Amniotic epithelial cell (primary cell): ENCODE measurements around the gene CABP5.

Source experiments
- DNase-seq: peaks from one replicate; pipeline ENCODE4 v3.0.0-alpha.2; 2010; ENCODE audit warnings: low read depth

Gene CABP5

DNA sequence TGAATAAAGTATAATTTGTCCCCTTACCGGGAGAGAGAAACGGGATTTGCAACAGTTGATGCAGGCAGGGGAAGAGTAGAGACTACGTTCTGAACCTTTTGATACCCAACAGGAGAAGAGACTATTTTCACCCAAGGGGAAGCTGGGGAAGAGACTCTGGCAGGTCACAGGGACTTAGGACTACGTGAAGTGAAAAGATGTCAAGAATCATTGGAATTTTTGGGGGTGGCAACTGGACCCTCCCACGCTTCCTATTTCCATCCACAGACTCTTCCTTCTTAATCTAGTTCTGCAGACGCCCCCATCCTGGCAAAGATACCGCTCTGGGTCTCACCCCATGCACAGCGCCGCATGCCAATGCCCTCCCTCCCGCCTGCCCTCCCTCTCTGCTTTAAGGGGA, 13.8 kb downstream of the CABP5 start:
- no peak for DNase-seq

GRCh38 chr19:48029431-48029830, 14.4 kb downstream of the CABP5 start:
- no peak for DNase-seq

DNA sequence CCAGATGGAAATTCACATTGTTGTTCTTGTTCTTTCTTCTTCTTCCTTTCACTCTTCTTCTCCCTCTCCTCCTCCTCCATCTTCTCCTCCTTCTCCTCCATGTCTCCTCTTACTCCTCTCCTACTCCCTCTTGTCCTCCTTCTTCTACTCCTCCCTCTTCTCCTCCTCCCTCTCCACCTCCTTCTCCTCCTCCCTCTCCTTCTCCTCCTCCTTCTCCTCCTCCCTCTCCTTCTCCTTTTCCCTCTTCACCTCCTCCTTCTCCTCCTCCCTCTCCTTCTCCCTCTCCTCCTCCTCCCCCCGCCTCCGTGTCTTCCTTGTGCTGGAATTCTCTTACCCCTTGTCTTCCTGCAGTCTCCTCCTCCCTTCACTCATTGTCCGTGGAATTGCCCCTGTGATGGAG, 18.4 kb downstream of the CABP5 start:
- DNase-seq, result no peak

- DNase-seq, result no peak
These were observed 20.4 kb downstream of the CABP5 start for GRCh38 chr19:48023518-48023917.

GRCh38 chr19:48023011-48023410, 20.9 kb downstream of the CABP5 start:
- DNase-seq, result no peak

- DNase-seq, result no peak
These were observed 23.2 kb downstream of the CABP5 start for GRCh38 chr19:48020686-48021085.

DNA sequence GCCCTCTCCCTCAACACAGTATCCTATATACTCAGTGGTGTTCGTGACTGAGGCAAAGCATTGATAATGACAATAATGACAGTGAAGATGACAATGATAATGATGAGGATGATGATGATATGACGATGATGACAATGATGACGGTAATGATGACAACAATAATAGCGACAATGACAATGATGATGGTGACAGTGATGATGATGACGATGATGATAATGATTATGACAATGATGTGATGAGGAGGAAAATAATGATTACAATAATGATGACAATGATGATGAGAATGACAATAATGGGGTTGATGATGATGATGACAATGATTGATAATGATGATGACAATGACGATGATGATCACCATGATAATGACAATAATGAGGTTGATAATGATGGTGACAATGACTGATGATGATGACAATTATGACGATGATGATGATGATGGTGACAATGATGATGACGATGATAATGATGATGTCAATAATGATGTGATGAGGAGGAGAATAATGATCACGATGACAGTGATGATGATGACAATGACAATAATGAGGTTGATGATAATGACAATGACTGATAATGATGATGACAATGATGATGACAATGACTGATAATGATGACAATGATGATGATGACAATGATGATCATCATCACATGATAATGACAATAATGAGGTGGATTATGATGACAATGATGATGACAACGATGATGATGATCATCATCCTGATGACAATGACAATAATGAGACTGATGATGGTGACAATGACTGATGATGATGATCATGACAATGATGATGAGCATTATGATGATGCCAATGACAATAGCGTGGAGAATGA, 32.7 kb downstream of the CABP5 start:
- no peak for DNase-seq

DNA sequence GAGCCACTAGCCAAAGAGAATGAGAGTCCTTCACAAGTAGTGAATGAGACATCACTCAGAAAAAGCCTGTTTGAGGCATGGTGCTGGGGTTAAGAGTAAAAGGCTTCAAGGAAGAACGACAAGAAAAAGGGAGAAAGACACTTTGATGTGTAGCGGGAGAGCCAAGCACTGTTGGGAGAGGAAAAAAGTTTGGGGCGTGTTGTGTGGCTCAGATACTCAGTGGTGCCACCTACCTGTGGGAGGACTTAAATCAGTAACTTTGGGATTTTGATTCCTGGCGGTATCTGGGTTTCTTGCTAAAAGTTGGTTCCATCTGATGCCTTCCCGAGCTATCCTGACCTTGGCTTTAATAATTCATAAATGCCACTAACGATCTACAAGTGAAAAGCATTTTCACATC, 37.1 kb downstream of the CABP5 start:
- DNase-seq, result no peak

GRCh38 chr19:48004236-48004635, 39.6 kb downstream of the CABP5 start:
- no peak for DNase-seq

- DNase-seq, result no peak
These were observed 43.0 kb downstream of the CABP5 start for GRCh38 chr19:48000846-48001245.

- no peak for DNase-seq
These were observed 45.1 kb downstream of the CABP5 start for GRCh38 chr19:47998800-47999199.

DNA sequence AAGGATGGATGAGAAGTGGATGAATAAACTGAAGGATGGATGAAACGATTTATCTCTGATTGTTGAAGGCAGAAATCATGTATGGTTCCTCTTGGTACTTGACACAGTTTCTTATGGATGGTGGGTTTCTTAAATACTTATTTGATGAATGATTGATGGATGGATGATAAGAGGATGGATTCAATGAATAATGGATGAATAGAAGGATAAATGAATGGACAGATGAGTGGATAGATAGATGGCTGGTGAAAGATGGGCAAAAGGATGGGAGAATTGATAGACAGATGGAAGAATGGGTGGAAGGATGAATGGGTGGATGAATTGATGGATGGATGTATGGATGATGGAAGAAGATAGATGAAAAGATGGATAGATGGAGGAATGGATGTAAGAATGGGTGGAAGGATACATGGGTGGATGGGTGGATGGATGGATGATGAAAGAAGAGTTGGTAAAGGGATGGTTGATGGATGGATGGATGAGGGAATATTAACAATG, 47.6 kb downstream of the CABP5 start:
- no peak for DNase-seq

- peak; percentile 17 for DNase-seq
These were observed 49.6 kb downstream of the CABP5 start, which contains the start of gene ELSPBP1 for GRCh38 chr19:47994209-47994802. ELSPBP1 (plus strand) TSS chr19:47994632; CDS start chr19:48008668, 14,036 bp downstream.

- DNase-seq, result no peak
These were observed 51.8 kb downstream of the CABP5 start, which contains the start of gene BSPH1 for GRCh38 chr19:47992070-47992469. BSPH1 (minus strand) TSS chr19:47992170; CDS start chr19:47992081, 89 bp downstream.

DNA sequence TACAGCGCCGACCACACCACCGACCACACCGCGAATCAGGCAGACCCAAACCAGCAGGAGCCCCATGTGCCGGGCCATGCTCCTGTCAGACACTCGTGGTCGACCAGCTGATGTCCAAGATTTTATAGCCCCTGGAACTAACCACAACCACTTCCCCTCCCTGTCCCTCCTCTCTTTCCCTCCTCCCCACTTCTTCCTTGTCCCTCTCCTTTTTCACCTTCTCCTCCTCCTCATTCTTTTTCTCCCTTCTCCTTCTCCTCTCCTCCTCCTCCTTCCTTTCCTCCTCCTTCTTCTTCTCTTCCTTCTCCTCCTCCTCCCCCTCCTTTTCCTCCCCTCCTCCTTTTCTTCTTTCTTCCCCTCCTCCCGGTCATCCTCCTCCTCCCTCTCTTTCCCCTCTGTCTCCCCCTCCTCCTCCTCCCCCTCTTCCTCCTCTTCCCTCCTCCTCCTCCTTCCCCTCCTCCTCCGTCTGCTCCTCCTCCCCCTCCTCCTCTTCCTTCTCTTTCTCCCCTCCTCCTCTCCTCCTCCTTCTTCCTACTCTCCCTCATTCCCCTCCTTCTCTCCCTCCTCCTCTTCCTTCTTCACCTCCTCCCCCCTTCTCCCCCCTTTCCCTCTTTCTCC, 52.6 kb downstream of the CABP5 start:
- DNase-seq, result no peak
